HUDEP-2 (cell line): Measurements from ENCODE around the gene DIP2A.

Experiments used
- DNase-seq, 76 experiments: peaks; one replicate each; lab custom pipeline; 2025; ENCODE audit not compliant: unreplicated experiment in 76 of 76; lab: John Stamatoyannopoulos, UW

Gene DIP2A

DNA sequence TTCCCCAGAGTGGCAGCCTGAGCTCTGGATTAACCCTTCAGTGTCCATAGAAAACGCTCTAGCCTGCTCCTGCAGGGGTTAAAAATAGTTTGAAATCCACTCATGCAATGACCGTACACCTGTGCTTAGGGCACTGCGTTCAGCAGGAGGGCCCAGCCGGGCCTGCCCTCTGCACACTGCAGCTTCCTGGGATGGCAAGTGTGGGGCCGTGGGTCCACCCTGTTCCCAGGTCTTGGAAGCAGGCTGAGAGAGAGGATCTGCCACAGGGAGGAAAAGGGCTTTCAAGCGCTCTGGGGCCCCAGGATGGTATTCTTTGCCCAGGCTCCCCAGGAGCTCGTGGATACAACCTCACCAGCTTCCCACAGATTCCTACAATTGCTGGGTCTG, 147.7 kb downstream of the DIP2A start:
- DNase-seq = no peak

DNA sequence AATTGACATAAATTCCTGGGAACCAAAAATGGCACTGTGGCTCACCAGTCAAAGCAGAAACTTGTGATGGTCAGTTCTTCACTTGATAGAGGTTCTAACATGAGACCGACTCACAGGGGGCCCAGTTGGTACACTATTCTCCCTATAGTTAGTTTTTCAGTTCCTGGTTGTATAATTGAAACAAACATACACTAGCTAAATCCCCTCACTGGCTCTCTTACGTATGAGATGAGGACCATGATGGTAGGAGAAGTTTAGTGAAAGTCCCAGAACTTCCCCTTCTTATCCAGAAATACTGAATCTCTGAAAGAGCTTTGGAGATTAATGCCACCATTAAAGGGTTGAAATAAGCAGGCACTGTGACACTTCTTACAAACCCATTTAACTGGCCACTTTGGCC, 148.9 kb downstream of the DIP2A start:
- no peak for DNase-seq

DNA sequence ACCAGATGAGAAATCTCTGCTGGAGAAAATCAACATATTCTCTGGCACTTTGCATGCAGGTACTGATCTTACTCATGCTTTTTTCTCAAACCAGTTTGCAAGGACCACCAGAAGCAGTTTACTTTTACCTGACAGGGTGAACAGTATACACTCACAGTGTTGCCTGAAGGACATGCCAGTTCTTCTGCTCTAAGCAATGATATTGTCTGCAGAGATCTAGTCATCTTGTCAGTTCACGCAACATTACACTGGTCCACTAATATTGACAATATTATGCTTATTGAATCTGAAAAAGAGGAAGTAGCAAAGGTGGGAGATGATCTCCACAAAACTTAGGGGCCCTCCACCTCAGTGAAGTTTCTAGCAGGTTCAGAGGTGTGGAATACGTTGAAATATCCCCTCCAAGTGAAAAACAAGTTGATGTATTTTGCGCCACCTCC, 150.0 kb downstream of the DIP2A start:
- DNase-seq = no peak

DNA sequence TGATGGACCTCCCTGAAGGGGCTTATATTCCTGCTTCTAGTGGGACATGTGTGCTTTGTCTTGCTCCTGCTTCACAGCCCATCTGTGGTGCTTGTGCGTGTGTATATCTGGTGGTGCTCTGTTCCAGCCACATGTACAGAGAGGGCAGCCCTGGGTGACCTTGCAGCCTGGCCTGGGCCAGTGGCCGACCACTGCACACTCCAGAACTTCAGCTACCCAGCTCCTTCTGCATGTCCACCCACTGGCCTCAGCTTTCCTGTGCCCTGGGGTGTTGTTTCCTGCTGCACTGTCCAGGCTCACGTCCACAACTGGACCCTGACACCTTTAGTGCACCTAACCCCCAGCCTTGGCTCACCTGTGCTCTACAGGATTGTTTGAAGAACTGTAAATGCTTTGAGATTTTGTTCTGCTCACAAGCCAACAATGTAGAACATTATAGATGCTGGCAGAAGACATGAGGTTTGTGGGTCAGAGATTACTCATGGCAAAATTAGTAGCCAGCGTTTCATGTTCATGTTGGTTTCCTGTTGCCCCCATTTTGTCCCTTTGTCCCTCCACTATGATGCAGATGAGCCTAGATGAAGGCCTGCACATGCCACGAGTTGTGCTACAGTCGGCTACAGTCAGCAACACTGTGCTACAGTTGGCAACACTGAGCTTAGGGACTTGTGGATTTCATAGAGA, 151.5 kb downstream of the DIP2A start:
- no peak for DNase-seq

DNA sequence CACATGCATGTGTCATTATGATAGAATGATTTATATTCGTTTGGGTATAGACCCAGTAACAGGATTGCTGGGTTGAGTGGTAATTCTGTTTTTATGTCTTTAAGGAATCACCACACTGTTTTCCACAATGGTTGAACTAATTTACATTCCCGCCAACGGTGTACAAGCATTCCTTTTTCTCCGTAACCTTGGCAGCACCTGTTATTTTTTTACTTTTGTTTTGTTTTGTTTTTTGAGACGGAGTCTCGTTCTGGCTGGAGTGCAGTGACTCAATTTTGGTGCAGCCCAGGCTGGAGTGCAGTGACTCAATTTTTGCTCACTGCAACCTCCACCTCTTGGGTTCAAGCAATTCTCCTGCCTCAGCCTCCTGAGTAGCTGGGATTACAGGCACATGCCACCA, 154.7 kb downstream of the DIP2A start:
- no peak for DNase-seq

DNA sequence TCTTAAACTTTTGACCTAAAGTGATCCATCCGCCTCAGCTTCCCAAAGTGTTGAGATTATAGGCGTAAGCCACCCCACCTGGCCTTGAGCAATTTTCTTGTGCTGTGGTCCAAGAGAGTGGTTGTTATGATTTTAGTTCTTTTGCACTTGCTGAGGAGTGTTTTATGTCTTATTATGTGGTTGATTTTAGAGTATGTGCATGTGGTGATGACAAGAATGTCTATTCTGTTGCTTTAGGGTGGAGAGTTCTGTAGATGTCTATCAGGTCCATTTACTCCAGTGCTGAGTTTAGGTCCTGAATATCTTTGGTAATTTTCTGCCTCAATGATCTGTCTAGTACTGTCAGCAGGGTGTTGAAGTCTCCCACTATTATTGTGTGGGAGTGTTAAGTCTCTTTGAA, 157.4 kb downstream of the DIP2A start:
- no peak for DNase-seq

DNA sequence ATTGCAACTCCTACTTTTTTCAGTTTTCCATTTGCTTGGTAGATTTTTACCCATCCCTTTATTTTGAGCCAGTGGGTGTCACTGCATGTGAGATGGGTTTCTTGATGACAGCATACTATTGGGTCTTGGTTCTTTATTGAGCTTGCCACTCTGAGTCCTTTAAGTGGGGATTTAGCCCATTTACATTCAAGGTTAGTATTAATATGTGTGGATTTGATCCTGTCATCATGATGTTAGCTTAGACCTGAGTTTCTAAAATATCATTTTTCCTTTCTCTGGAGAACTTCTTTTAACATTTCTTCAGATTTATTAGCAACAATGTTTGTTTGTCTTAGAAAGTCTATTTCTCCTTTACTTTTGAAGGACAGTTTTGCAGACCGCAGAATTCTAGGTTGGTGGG, 158.0 kb downstream of the DIP2A start:
- no peak for DNase-seq

DNA sequence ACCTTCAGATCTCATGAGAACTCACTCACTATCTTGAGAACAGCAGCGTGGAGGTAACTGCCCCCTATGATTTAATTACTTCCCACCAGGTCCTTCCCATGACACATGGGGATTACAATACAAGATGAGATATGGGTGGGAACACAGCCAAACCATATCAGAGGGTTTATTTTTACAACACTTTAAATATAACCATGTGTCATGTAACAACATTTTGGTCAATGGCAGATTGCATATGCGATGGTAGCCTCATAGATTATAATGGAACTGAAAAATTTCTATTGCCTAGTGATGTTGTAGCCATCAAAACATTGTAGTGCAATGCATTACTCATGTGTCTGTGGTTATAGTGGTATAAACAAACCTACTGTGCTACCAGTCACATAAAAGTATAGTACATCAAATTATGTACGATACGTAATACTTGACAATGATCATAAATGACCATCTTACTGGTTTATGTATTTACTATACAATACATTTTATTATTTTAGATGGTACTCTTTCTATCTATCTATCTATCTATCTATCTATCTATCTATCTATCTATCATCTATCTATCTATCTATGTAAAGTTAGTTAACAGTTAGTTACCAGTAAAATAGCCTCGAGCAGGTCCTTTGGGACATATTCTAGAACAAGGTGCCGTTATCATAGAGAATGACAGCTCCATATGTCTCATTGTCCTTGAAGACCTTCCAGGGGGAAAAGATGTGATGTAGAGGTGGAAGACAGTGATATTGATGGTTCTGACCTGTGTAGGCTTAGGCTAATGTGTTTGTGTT, 158.8 kb downstream of the DIP2A start:
- DNase-seq = no peak

DNA sequence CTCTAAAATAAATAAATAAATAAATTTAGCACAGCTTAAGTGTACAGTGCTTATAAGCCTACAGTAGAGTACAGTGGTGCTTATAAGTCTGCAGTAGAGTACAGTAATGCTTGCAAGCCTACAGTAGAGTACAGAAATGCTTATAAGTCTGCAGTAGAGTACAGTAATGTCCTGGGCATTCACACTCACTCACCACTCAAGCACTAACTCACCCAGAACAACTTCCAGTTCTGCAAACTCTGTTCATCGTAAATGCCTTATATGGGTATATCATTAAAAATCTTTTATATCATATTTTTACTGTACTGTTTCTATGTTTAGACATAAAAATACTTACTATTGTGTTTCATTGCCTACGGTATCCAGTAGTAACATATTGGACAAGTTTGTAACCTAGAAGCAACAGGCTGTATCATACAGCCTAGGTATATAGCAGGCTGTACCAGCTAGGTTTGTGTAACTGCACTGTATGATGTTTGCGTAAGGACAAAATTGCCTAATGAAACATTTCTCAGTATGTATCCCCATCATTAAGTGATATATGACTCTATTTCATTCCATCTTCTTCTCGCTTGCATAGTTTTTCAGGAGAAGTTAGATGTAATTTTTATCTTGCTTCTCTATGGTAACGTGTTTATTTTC, 160.2 kb downstream of the DIP2A start:
- DNase-seq = no peak
